Measurements from ENCODE around the gene ECSCR.

Gene ECSCR

DNA sequence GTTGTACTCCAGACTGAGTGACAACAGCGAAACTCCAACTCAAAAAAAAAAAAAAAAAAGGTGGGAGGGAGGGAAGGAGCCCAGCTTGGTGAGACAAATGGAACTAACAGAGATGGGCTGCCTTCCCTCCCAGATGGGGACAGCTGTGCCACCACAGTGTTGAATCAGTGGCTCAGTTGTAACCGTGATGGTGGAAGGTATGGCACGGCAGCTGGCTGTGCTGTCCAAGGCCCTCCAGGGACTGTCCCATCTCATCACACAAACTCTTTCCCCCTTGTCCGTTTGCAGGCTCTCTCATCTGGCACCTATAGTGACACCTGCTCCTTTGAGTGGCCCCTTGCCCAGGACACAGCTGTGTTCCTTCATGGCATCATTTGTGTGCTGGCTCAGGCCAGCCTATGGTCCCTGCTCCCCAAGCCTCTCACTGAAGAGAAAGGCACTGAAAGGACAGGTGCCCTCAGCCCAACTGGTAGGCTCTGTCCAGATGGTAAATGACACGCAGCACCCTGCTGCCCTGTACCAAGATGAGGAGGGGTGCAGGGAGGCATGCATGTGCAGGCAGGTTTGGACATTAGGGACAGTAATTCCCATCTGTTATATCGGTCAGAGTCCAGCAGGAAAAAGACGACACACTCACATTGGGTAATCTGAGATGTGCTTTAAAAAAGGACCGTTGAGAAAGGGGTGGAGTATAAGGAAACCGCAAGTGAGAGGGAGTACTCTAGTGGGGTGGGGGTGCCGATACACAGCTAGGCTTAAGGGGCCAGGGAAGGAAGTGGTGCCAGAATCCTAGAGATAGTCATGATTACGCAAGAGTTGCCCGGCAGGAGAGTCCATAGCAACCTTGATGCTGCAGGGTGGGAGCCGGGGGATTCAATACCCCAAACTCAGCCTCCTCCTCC is 12.6 kb upstream of the ECSCR start:
- DNase-seq (ENCODE audit: low spot score), result no peak

DNA sequence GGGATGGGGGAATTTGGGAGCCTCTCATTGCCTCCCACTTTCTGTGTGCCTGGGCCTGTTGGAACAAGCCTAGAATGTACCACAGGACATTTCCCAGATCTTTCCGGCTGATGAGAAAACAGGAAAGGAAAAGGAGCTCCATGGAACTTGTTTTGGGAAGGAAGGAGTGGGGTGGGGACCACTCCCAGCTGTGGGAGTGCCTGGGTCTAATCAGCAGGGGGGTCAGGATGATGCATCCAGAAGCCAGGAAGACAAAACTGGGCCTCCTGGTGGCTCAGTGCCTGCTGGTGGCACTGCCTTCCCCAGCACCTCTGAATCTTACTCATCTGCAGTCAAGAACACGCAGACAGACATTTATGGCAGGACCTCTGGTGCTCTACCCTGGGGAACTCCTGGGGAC is 11.0 kb upstream of the ECSCR start:
- no peak for DNase-seq (ENCODE audit: low spot score)

DNA sequence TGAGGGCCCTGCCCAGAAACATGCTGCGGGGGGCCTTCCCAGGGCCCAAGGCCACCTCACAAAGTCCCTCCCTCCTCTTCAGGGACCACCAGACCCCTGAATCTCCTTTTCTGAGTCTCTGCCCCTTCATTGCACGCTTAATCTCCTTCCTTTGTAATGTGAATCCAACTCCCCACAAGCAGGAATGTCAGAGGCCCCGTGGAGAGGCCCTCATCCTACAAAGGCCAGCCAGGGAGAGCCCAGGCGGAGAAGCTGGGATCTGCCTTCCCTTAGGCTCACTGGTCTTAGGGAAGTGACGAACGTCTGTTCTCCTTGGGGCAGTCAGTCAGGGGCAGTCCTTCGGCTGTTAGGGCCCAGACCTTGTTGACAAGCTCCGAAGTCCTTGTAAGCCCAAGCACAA is 10.6 kb upstream of the ECSCR start:
- no peak for DNase-seq (ENCODE audit: low spot score)

DNA sequence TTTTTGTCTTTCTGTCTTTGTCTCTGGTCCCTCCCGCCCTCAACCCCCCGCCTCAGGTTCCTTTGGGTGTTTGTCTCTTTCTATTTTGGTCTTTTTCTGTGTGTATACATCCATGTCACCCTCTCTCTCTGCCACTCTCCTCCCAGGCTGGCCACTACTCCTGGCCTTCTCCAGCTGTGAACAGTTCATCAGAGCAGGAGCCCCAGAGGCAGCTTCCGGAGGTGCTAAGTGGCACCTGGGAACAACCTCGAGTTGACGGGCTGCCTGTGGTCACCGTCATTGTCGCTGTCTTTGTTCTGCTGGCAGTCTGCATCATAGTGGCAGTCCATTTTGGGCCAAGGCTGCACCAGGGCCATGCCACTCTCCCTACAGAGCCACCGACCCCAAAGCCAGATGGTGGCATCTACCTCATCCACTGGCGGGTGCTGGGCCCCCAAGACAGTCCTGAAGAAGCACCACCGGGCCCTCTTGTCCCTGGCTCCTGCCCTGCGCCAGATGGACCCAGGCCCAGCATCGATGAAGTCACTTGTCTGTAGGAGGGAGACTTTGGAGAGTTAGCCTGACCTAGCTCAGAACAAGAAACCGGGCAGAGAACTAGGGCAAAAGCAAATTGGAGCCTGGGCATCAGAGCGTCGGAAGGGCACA is 10.0 kb upstream of the ECSCR start:
- DNase-seq (ENCODE audit: low spot score), result no peak

- no peak for DNase-seq (ENCODE audit: low spot score)
Measured at GRCh38 chr5:139470821-139471300, 8.3 kb upstream of the ECSCR start, which contains the start of gene SMIM33. SMIM33 (plus strand) TSS chr5:139471004; CDS start chr5:139471122, 118 bp downstream.

DNA sequence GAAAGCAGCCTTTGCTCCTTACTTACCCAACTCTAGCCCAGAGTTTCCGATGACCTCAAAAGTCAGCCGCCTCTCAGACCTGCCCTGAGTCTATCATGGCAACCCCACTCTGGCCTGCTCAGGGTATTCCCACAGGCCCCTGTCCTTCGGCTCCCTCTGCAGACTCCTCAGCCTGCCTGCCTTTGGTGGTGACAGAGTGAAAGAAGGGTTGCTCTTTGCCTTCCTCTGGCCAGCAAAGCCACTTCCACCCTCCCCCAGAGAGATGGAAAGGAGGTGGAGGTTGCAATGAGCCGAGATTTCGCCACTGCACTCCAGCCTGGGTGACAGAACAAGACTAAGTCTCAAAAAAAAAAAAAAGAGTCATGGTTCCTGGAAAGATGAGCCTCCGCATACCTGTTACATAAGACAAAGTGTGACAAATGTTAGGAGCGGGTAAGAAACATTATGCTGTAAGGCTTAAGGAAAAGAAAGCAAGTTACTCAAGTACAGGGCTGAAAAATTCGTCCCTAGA is 5.9 kb upstream of the ECSCR start:
- DNase-seq (ENCODE audit: low spot score), result no peak

DNA sequence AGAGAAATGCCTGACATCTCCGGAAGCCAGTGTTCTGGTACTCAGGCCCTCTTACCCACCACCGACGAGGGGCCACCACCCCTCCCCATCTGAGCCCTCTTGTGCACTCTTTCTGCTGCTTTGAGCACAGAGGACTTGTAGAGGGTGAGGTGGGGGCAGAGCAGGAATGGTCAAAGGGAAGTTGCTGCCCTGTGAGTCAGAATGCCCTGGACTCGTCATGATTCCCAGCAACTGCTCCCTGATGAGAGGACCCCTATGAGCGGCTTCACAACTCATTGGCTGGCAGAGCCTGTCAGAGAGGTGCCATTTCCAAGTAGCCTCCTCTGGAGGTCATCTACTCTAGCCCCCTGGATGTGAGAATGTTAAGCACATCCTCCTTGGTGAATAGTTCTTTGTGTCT is 845 bp downstream of the ECSCR start:
- DNase-seq (ENCODE audit: low spot score), result no peak

- DNase-seq (ENCODE audit: low spot score), result no peak
Measured at GRCh38 chr5:139461176-139461575, 1.4 kb downstream of the ECSCR start.

DNA sequence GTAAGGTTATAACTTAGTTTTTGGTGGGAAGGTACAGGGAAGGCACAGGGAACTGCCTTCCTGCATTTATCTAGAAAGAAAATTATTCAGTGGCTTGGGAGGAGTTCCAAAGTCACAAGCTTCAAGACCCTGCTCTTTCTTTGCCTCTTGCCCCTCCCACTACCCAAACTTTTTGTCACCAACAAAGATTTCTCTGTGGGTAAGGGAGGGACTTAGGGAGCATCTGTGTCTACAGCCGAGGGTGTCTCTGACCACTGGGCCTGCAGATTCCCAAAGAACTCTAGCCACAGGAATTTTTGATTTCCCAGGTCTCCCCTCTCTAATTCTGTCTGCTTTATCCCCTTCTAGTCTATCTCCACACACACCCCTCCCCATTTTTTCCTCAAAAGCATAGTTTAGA is 2.1 kb downstream of the ECSCR start:
- no peak for DNase-seq (ENCODE audit: low spot score)

DNA sequence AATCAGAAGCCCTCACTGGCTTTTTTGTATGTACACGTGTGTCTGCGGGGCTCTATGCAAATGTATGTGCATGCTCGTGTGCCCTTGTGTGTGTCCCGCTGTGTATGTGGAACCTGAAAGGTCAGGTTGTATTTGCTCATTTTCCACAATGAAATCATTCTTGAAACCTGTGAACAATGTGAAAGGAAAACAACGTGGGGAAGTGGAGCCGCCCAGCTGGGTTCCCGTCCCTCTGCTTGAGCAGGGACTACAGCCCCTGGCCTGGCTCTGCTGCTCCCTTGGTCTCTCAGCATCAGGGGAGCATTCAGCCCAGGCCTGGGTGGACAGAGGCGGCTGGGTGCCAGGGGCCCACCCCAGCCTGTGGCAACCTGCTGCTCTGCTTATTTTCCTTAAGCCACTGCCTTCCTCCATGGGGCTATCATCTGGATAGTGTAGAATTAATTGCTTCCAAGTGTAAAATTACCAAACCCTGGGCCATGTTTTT is 3.0 kb downstream of the ECSCR start:
- no peak for DNase-seq (ENCODE audit: low spot score)

GRCh38 chr5:139458580-139459407 is 3.7 kb downstream of the ECSCR start:
- no peak for DNase-seq (ENCODE audit: low spot score)

DNA sequence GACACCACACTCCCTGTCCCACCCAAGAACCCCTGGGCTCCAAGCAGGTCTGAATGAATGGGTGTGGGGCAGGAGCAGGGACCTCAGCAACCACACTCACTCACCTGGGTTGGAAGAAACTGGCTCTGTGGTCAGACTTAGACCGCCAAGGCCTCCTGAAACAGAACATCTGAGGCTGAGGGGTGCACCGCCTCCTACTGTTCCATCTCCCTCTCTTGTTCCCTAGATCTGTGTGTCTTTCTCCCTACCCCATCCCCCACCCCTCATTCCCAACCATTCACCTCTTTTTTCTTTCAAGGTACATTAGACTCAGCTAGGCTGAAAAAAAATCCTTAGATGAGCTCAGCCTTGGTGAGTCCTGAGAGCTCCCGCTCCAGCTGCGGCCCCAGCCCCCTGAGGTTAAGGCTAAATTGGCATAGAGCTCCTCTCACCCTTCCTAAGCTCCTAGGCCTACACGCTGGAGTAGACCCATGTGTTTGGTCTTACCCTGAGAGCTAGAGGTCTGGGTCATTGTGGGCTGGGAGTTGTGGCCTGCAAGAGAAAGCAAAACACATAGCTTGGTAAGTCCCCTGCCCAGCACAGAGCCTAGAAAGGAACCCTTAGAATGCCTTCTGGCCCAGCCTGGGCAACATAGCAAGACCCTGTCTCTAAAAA is 4.8 kb downstream of the ECSCR start:
- DNase-seq (ENCODE audit: low spot score), result no peak

GRCh38 chr5:139457241-139457640 is 5.3 kb downstream of the ECSCR start:
- DNase-seq (ENCODE audit: low spot score), result no peak

DNA sequence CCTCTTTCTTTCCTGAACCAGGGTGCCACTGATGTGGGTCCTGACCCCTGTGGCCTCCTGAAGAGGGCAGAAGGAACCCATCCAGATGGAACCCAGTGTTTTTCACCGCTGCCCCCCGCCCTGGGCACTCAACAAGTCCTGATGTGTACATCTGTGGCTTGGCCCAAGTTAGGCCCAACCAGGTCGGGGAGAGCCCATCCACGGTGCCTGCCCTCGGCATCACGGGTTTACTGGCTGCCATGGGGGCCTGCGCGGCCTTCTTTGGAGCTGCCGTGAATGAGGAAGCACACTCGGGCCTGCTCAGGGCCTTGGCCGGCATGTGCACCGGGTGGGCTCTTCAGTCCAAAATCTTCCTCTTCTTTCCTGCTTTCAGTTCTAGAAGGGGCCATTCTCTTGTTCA is 5.8 kb downstream of the ECSCR start:
- DNase-seq (ENCODE audit: low spot score), result no peak

GRCh38 chr5:139454568-139455290 is 7.8 kb downstream of the ECSCR start:
- no peak for DNase-seq (ENCODE audit: low spot score)

- DNase-seq (ENCODE audit: low spot score), result no peak
Measured at GRCh38 chr5:139453683-139454567, 8.6 kb downstream of the ECSCR start.

GRCh38 chr5:139451878-139452660 is 10.5 kb downstream of the ECSCR start:
- DNase-seq (ENCODE audit: low spot score), result no peak

DNA sequence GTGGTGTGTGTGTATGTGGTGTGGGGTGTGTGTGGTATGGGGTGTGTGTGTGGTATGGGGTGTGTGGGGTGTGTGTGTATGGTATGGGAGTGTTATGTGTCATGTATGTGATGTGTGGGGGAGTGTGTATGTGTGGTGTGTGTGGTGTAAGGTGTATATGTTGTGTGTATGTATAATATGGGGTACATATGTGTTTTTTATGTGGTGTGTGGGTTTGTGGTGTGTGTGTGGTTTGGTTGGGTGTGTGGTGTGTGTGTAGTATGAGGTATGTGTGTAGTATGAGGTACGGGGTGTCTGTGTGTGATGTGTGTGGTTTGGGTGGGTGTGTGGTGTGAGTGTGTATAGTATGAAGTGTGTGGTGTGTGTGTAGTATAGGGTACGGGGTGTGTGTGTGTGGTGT is 11.4 kb downstream of the ECSCR start:
- no peak for DNase-seq (ENCODE audit: low spot score)
